Loucy (cell line): ENCODE data around the gene VRK2.

Experiments
- CTCF ChIP-seq: fragments of 200-600 bp; sonication (generic); conservative IDR thresholded peaks from 2 replicates; pipeline ENCODE4 v1.5.1; 2014; ENCODE audit warnings: mild to moderate bottlenecking, antibody characterized with exemption, low read length
- EZH2phosphoT487 ChIP-seq: fragments of 200-600 bp; IDR thresholded peaks from 2 replicates; pipeline ENCODE4 v1.6.1; 2018; ENCODE audit warnings: antibody characterized with exemption, mild to moderate bottlenecking, moderate library complexity, borderline replicate concordance

- TF ChIP-seq CTCF (no peak), EZH2phosphoT487 (no peak)
Measured at GRCh38 chr2:58186501-58186900, 139.9 kb downstream of the VRK2 start.
